Lower leg skin (tissue), 4 donors: ENCODE data around the gene TMEM86B. TPM values are rescaled to one million over a fixed set of nuclear protein-coding genes. Genes with fewer than 3 reads are reported as not detected.

ENCODE experiments used
- DNase-seq, 2 donors: peaks; one replicate each; pipeline ENCODE4 v3.0.0-alpha.2; 2019; ENCODE audit warnings: low spot score in 2 of 2
- H3K4me3 ChIP-seq: fragments of 200-600 bp; sonication (generic); 2 replicates; pipeline ENCODE4 v1.5.1; 2017; ENCODE audit warnings: mild to moderate bottlenecking, low read depth; ENCODE audit not compliant: poor library complexity, severe bottlenecking
- POLR2A ChIP-seq, 2 donors: fragments of 450-650 bp; IDR thresholded peaks; one replicate each; pipeline ENCODE4 v1.6.1; 2016 to 2017; ENCODE audit warnings: antibody characterized with exemption in 2 of 2, mild to moderate bottlenecking in 1 of 2, moderate library complexity in 1 of 2
- WGBS, 2 donors: methylation state at CpG; one replicate each; pipeline ENCODE4 v1.1.5; 2018; 5-methylcytosine and 5-hydroxymethylcytosine counted together
- intact Hi-C: fragments of 100-400 bp; cut with DNase I; formaldehyde crosslinking; loops from one replicate; pipeline ENCODE4 v1.15.0; 2023; ENCODE audit warnings: low total_unique reads
- total RNA-seq, 4 donors: library from RNA; depleted of rRNA; stranded (reverse); fragments of >200 nt; gene quantifications; one replicate each; pipeline ENCODE4 v1.1.0, GENCODE V29; 2016
- TF ChIP-seq, protein P1 (sequence below), 3 donors: fragments of 450-650 bp; IDR thresholded peaks; one replicate each; pipeline ENCODE4 v1.5.1; 2016; ENCODE audit warnings: antibody characterized with exemption in 3 of 3, mild to moderate bottlenecking in 3 of 3, moderate library complexity in 2 of 3

TMEM86B gene
- total RNA-seq, 4 donors from 2014 or later, result 1.1 to 2.4 (median 1.6) TPM

DNA sequence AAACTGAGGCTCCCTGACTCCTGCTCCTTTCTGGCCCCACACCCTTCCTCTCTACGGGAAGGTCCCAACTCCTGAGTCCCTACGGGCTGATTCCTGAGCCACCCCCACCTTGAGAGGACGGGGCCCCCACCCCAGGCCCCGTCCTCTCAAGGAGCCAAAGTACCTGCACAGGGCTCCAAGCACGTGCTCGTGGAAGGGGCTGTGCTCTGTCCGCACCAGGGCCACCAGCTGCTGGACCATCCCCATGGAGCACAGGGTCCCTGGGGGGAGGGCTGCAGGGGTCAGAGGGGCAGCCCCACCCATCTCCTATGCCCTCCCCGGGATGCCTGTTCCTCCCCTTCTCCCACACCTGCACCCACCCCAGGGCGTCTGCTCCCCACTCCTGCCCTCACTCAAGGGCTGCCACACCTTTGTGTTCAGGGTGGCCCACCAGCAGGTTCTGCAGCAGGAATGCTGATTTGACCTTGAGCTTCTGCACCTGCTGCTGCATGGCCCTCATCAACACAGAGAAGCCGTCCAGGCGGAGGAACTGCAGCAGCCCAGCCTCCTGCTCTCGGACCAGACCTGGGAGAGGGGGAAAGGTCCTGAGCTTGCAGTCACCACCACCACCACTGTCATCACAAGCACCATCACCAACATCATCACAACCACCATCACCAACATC, 37.3 kb upstream of the TMEM86B start:
- 95 to 97% methylated on average over 11 to 12 of the region's 12 CpGs for WGBS, 2 donors
- DNase-seq, result no peak
- intact Hi-C loops, result no loop called here
- no peak for TF ChIP-seq POLR2A (IDR thresholded peaks at IDR 0.05)
- TF ChIP-seq, protein P1, sequence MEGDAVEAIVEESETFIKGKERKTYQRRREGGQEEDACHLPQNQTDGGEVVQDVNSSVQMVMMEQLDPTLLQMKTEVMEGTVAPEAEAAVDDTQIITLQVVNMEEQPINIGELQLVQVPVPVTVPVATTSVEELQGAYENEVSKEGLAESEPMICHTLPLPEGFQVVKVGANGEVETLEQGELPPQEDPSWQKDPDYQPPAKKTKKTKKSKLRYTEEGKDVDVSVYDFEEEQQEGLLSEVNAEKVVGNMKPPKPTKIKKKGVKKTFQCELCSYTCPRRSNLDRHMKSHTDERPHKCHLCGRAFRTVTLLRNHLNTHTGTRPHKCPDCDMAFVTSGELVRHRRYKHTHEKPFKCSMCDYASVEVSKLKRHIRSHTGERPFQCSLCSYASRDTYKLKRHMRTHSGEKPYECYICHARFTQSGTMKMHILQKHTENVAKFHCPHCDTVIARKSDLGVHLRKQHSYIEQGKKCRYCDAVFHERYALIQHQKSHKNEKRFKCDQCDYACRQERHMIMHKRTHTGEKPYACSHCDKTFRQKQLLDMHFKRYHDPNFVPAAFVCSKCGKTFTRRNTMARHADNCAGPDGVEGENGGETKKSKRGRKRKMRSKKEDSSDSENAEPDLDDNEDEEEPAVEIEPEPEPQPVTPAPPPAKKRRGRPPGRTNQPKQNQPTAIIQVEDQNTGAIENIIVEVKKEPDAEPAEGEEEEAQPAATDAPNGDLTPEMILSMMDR (IDR thresholded peaks at IDR 0.05), result no peak
- H3K4me3 ChIP-seq, result no peak overlapping the region

DNA sequence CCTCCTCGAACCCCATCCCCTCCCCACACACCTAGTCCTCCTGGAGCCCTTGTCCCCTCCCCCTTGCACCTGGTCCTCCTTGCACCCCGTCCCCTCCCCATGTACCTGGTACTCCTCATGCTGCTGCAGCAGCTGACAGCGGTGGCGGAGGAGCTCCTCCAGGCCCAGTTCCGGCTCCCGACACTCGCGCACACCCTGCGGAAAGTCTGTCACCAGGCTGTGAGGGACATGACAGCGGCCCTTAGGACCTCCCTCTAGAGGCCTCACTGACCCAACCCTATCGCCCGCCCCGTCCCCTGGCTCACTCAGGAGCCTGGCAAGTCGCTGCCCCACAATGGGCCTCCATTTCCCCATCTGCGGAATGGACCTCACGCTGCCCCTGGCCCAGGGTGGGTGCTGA, 36.6 kb upstream of the TMEM86B start:
- H3K4me3 ChIP-seq, result no peak overlapping the region
- intact Hi-C loops, result no loop called here
- DNase-seq, result peak in 1 of 2 donors; percentile 82
- TF ChIP-seq, protein P1 (IDR thresholded peaks at IDR 0.05), result no peak
- TF ChIP-seq POLR2A (IDR thresholded peaks at IDR 0.05), result no peak
- 93 to 95% methylated on average over 16 of the region's 16 CpGs for WGBS, 2 donors

DNA sequence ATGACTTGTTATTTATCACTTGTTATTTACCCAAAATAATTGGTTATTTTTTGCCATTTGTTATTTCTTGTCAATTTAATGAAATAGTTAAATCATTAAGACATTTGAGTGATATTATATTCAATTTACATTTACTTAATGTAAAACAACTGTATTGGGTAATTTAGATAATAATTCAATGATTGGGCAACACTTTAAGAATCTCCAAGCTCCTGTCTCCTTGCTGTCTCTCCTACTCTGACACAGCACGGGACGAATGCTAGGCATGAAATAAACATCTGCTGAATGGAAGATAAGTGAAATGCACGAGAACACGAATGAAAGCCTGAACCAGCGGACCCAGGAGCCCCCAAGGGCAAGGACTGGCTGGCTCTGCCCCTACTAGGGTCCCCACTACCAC, 36.0 kb upstream of the TMEM86B start:
- no peak for DNase-seq
- no peak for TF ChIP-seq POLR2A (IDR thresholded peaks at IDR 0.05)
- TF ChIP-seq, protein P1 (IDR thresholded peaks at IDR 0.05), result no peak
- WGBS, 2 donors, result 83 to 85% methylated on average over 5 of the region's 5 CpGs
- no peak overlapping the region for H3K4me3 ChIP-seq
- intact Hi-C loops, result no loop called here

DNA sequence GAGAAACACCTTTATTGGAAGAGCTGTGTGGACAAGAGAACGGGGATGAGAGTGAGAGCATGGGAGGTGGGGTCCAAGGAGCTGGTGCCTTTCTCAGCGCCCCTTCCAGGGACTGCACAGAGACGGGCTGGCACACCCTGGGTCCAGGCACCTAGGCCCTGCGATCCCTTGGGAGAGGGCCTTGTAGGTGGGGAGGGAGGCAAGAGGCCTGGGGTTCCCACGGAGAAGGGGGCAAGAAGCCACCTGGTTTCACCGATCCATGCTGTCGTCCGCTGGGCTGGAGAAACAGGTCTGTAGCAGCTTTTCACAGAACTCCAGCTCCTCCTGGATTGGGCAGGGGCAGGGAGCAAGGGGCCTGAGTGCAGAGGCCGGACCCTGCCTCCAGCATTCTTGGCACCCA, 33.8 kb upstream of the TMEM86B start:
- intact Hi-C loops, result no loop called here
- no peak for DNase-seq
- no peak overlapping the region for H3K4me3 ChIP-seq
- 90 to 98% methylated on average over 9 of the region's 9 CpGs for whole genome bisulfite sequencing, 2 donors
- TF ChIP-seq, protein P1 (IDR thresholded peaks at IDR 0.05), result no peak
- TF ChIP-seq POLR2A (IDR thresholded peaks at IDR 0.05), result no peak

DNA sequence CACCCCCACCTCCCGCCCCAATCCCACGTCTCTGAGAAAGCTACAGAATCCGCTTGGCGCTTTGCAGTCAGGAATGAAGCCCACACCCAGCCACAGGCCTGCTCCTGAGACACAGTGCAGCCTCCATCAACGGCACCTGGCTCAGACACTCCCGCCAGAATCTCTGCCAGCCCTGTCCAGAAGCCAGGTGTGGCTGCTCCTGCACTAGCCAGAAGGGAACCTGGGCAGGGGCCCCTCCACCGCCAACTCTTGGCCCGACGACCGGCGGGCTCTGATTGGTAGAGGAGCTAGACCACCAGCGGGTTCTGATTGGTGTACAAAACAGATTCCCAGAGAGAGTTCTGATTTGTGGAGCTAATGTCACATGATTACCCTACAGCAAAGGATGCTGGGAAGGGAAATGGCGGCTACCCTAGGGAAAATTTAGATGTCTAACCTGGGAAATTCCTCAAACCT, 33.1 kb upstream of the TMEM86B start:
- no peak for TF ChIP-seq POLR2A (IDR thresholded peaks at IDR 0.05)
- TF ChIP-seq, protein P1 (IDR thresholded peaks at IDR 0.05), result no peak
- 83 to 84% methylated on average over 13 of the region's 13 CpGs for WGBS, 2 donors

More for the DNA sequence above, 33.1 kb upstream of the TMEM86B start:
- H3K4me3 ChIP-seq, result no peak overlapping the region
- no peak for DNase-seq
- intact Hi-C loops, result no loop called here
